GM19328 (cell line): ENCODE measurements around the gene SNX32.
A peak's percentile ranks its signal among the peaks of the same experiment; 100 is the strongest.
"Not testable (repeated sequence)": the region's sequence is repeated elsewhere in the genome, so short reads cannot be mapped to it uniquely, and the experiment has no call there.

Experiments
- ATAC-seq: cut with Tn5 transposase; IDR thresholded peaks from one replicate; pipeline ENCODE4 v1.9.1; 2021; ENCODE audit warnings: mild to moderate bottlenecking, moderate library complexity; ENCODE audit not compliant: unreplicated experiment

Gene SNX32

GRCh38 chr11:65883058-65883761 is 49.4 kb downstream of the SNX32 start:
- no peak for ATAC-seq

- no peak for ATAC-seq
These were observed 50.3 kb downstream of the SNX32 start for GRCh38 chr11:65883786-65884715.

- ATAC-seq, result no peak
These were observed 50.9 kb downstream of the SNX32 start for GRCh38 chr11:65884716-65885092.

GRCh38 chr11:65885231-65885630 is 51.5 kb downstream of the SNX32 start:
- ATAC-seq, result no peak

GRCh38 chr11:65885808-65886536 is 52.2 kb downstream of the SNX32 start:
- ATAC-seq, result no peak

GRCh38 chr11:65886826-65887722 is 53.3 kb downstream of the SNX32 start:
- no peak for ATAC-seq

GRCh38 chr11:65887723-65888162 is 54.0 kb downstream of the SNX32 start:
- ATAC-seq, result no peak

- ATAC-seq, result peak; percentile 52
These were observed 54.5 kb downstream of the SNX32 start, which contains the start of gene FIBP for GRCh38 chr11:65888163-65888814. TSS of gene FIBP (minus strand) at chr11:65888471. CDS start at chr11:65888418, 53 bp downstream.

- peak; percentile 63 for ATAC-seq
These were observed 56.8 kb downstream of the SNX32 start, which contains the start of gene CCDC85B for GRCh38 chr11:65890324-65891218. TSS of gene CCDC85B (plus strand) at chr11:65890673. CDS start at chr11:65890784, 111 bp downstream.

GRCh38 chr11:65891219-65892136 is 57.7 kb downstream of the SNX32 start:
- no peak for ATAC-seq

- not testable (repeated sequence) for ATAC-seq
These were observed 58.4 kb downstream of the SNX32 start for GRCh38 chr11:65892137-65892540.

- ATAC-seq, result no peak
These were observed 59.0 kb downstream of the SNX32 start for GRCh38 chr11:65892661-65893317.

GRCh38 chr11:65894034-65894591 is 60.4 kb downstream of the SNX32 start:
- no peak for ATAC-seq

- ATAC-seq, result no peak
These were observed 61.8 kb downstream of the SNX32 start for GRCh38 chr11:65895482-65895981.

GRCh38 chr11:65896034-65896999 is 62.6 kb downstream of the SNX32 start:
- ATAC-seq, result no peak
